B cell (primary cell): ENCODE data around the gene HMGB4. TPM values are rescaled to one million over a fixed set of nuclear protein-coding genes. Genes with fewer than 3 reads are reported as not detected.

ENCODE experiments used
- ATAC-seq: fragments of 200-7000 bp; cut with Tn5 transposase; one replicate; pipeline ENCODE4 v1.10.0; 2021; ENCODE audit warnings: low read depth, mild to moderate bottlenecking, moderate number of reproducible peaks, moderate library complexity
- CTCF ChIA-PET: fragments of 350-600 bp; sonication (Branson Sonifier 250); formaldehyde crosslinking; loops from one replicate; lab custom pipeline; 2021; ENCODE audit warnings: antibody characterized with exemption, inconsistent platforms; lab: Charles Lee
- POLR2A ChIA-PET: fragments of 350-600 bp; sonication (Branson Sonifier 250); formaldehyde crosslinking; loops from one replicate; lab custom pipeline; 2021; ENCODE audit warnings: antibody characterized with exemption; lab: Charles Lee
- DNase-seq: peaks from one replicate; pipeline ENCODE4 v3.0.0; 2013
- H2AFZ ChIP-seq: 2 replicates; pipeline ENCODE4 v1.6.1; 2012; ENCODE audit warnings: mild to moderate bottlenecking, low read depth, low read length; ENCODE audit not compliant: insufficient read depth, poor library complexity, severe bottlenecking
- H3K27ac ChIP-seq, 2 donors: 1 replicate in 1 of 2; 2 replicates in 1 of 2; pipeline ENCODE4 v1.5.1; 2012 to 2013; ENCODE audit warnings: low read length in 2 of 2, mild to moderate bottlenecking in 2 of 2, moderate library complexity in 1 of 2
- H3K27me3 ChIP-seq, 4 experiments: fragments of 200-600 bp in 1 of 4; sonication (generic) in 1 of 4; replicated peaks in 1 of 4; 1 replicate in 2 of 4; 2 replicates in 2 of 4; pipeline versions ENCODE4 v1.6.1 to v1.7.0; 2013 to 2016; ENCODE audit warnings: low read length in 3 of 4, mild to moderate bottlenecking in 2 of 4, mixed read lengths in 1 of 4, moderate library complexity in 1 of 4; ENCODE audit not compliant: insufficient read depth in 4 of 4, control insufficient read depth in 3 of 4; ENCODE audit errors: control extremely low read depth in 1 of 4
- H3K36me3 ChIP-seq, 2 experiments: replicated peaks in 1 of 2; 1 replicate in 1 of 2; 2 replicates in 1 of 2; pipeline versions ENCODE4 v1.6.1 to v1.7.1; 2013; ENCODE audit warnings: low read length in 1 of 2; ENCODE audit not compliant: insufficient read depth in 2 of 2, control insufficient read depth in 1 of 2; ENCODE audit errors: control extremely low read depth in 1 of 2, extremely low read depth in 1 of 2
- H3K4me1 ChIP-seq, 2 donors: fragments of 200-600 bp in 1 of 2; sonication (generic) in 1 of 2; 1 replicate in 1 of 2; 2 replicates in 1 of 2; pipeline versions ENCODE4 v1.5.1 to v1.6.1; 2013 to 2017; ENCODE audit warnings: low read length in 2 of 2; ENCODE audit not compliant: control insufficient read depth in 2 of 2, insufficient read depth in 2 of 2
- H3K4me2 ChIP-seq: replicated peaks from 2 replicates; pipeline ENCODE3; 2012; ENCODE audit warnings: mild to moderate bottlenecking, low read depth, low read length; ENCODE audit not compliant: poor library complexity, severe bottlenecking
- H3K4me3 ChIP-seq, 5 experiments: fragments of 200-600 bp in 1 of 5; sonication (generic) in 1 of 5; 1 replicate in 3 of 5; 2 replicates in 2 of 5; pipeline versions ENCODE4 v1.5.1 to v1.7.0; 2011 to 2016; ENCODE audit warnings: low read length in 4 of 5, mild to moderate bottlenecking in 4 of 5, low read depth in 2 of 5, control low read depth in 1 of 5, moderate library complexity in 1 of 5; ENCODE audit not compliant: insufficient read depth in 1 of 5; ENCODE audit errors: control extremely low read depth in 1 of 5, extremely low read depth in 1 of 5
- H3K79me2 ChIP-seq: fragments of 200-600 bp; sonication (generic); one replicate; pipeline ENCODE4 v1.6.0; 2016; ENCODE audit warnings: low read length; ENCODE audit not compliant: control insufficient read depth, insufficient read depth
- H3K9ac ChIP-seq: fragments of 200-600 bp; sonication (generic); 2 replicates; pipeline ENCODE4 v1.6.1; 2017; ENCODE audit warnings: mild to moderate bottlenecking, low read length, moderate library complexity
- H3K9me3 ChIP-seq, 3 donors: one replicate each; pipeline versions ENCODE4 v1.6.1 to v1.7.1; 2013; ENCODE audit warnings: low read length in 2 of 3; ENCODE audit not compliant: control insufficient read depth in 2 of 3, insufficient read depth in 1 of 3; ENCODE audit errors: control extremely low read depth in 1 of 3
- H4K20me1 ChIP-seq: 2 replicates; pipeline ENCODE4 v1.6.0; 2012; ENCODE audit warnings: mild to moderate bottlenecking, low read length; ENCODE audit not compliant: insufficient read depth, control insufficient read depth, poor library complexity, severe bottlenecking
- H3K27ac Mint-ChIP-seq: one replicate; pipeline ENCODE4 v1.8.0; 2021; ENCODE audit warnings: mixed read lengths
- H3K27me3 Mint-ChIP-seq: one replicate; pipeline ENCODE4 v1.8.0; 2021; ENCODE audit warnings: mixed read lengths
- H3K4me1 Mint-ChIP-seq: one replicate; pipeline ENCODE4 v1.8.0; 2021; ENCODE audit warnings: mixed read lengths
- H3K4me3 Mint-ChIP-seq: one replicate; pipeline ENCODE4 v1.8.0; 2021; ENCODE audit warnings: mixed read lengths
- H3K9me3 Mint-ChIP-seq: one replicate; pipeline ENCODE4 v1.8.0; 2022; ENCODE audit warnings: mixed read lengths; ENCODE audit not compliant: insufficient read depth
- EZH2 ChIP-seq: IDR thresholded peaks from 2 replicates; pipeline ENCODE4 v1.6.1; 2012; ENCODE audit warnings: borderline replicate concordance, low read depth, mild to moderate bottlenecking, moderate library complexity, low read length; ENCODE audit not compliant: insufficient read depth, poor library complexity, severe bottlenecking
- WGBS: methylation state at CpG from one replicate; pipeline ENCODE4 v1.1.5; 2013; ENCODE audit warnings: missing lambda C conversion rate; ENCODE audit not compliant: insufficient coverage; 5-methylcytosine and 5-hydroxymethylcytosine counted together
- intact Hi-C: fragments of 100-400 bp; cut with micrococcal nuclease; formaldehyde crosslinking; loops from one replicate; pipeline ENCODE4 v1.10.0; 2022
- polyA plus RNA-seq: library from polyadenylated mRNA; depleted of rRNA; stranded (reverse); fragments of >200 nt; gene quantifications from 2 replicates; pipeline ENCODE4 v1.2.3, GENCODE V29; 2012
- total RNA-seq, 2 donors: library from RNA; stranded (reverse); fragments of 120-200 nt in 1 of 2; gene quantifications; 1 replicate in 1 of 2; 2 replicates in 1 of 2; pipeline versions ENCODE4 v1.2.3 to v1.2.4, GENCODE V29; 2013 to 2022
- TF ChIP-seq, protein P1 (sequence below): fragments of 200-600 bp; IDR thresholded peaks from one replicate; pipeline ENCODE4 v1.8.0; 2022; ENCODE audit warnings: antibody characterized with exemption, mild to moderate bottlenecking

Gene HMGB4
- total and polyA plus RNA-seq, 2 donors (not counting 1 experiment from before 2014, with no cell fraction given) = not detected

GRCh38 chr1:33844166-33844565 is 19.7 kb upstream of the HMGB4 start:
- POLR2A ChIA-PET = no interaction called here
- H3K9me3 Mint-ChIP-seq = no peaks in the 10 kb centered on the region
- intact Hi-C loops = no loop called here
- CTCF ChIA-PET = no interaction called here
- Histone ChIP-seq H2AFZ (no peak overlapping the region), H3K4me1 (no peaks in the 10 kb centered on the region), H3K27me3 (peaks cover 0 to 3% (median 0%) of the 10 kb centered on the region in 4 experiments), H3K4me2 (no peak overlapping the region), H3K27ac (no peak overlapping the region), H3K9ac (no peak overlapping the region), H3K9me3 (peaks cover 0 to 5% (median 0%) of the 10 kb centered on the region in 3 donors), H3K36me3 (no peaks in the 10 kb centered on the region), H4K20me1 (no peaks in the 10 kb centered on the region), H3K79me2 (no peaks in the 10 kb centered on the region), H3K4me3 (no peak overlapping the region)
- TF ChIP-seq, protein P1, sequence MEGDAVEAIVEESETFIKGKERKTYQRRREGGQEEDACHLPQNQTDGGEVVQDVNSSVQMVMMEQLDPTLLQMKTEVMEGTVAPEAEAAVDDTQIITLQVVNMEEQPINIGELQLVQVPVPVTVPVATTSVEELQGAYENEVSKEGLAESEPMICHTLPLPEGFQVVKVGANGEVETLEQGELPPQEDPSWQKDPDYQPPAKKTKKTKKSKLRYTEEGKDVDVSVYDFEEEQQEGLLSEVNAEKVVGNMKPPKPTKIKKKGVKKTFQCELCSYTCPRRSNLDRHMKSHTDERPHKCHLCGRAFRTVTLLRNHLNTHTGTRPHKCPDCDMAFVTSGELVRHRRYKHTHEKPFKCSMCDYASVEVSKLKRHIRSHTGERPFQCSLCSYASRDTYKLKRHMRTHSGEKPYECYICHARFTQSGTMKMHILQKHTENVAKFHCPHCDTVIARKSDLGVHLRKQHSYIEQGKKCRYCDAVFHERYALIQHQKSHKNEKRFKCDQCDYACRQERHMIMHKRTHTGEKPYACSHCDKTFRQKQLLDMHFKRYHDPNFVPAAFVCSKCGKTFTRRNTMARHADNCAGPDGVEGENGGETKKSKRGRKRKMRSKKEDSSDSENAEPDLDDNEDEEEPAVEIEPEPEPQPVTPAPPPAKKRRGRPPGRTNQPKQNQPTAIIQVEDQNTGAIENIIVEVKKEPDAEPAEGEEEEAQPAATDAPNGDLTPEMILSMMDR = no peak
- no peak for TF ChIP-seq EZH2
- H3K4me1 Mint-ChIP-seq = no peaks in the 10 kb centered on the region
- WGBS = 83% methylated on average over 4 of the region's 5 CpGs
- no peak for ATAC-seq
- no peak overlapping the region for H3K4me3 Mint-ChIP-seq
- no peak for DNase-seq
- H3K27ac Mint-ChIP-seq = no peak overlapping the region
- H3K27me3 Mint-ChIP-seq = no peaks in the 10 kb centered on the region

DNA sequence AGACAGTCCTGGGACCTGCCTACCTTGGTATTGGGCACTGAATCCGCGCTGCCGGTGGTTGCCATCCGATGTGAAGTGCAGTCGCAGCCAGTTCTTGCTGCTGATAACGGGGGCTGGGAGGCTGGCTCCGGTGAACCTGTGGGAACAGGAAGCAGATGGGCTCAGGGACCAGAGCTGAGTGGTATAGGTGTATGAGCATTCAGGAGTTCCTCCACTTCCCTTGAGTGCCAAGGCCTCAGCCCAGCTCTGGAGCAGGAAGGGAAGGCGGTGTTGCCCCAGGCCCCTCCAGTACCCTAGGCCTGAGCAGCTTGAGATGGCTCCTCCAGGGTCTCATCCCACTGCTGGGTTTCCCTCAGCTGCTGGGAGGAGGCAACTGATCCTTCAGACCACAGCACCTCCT is 17.0 kb upstream of the HMGB4 start:
- Histone ChIP-seq H3K4me2 (no peak overlapping the region), H3K9me3 (peaks cover 0 to 5% (median 0%) of the 10 kb centered on the region in 3 donors), H3K27ac (no peak overlapping the region), H4K20me1 (no peaks in the 10 kb centered on the region), H3K4me3 (no peak overlapping the region), H3K4me1 (no peaks in the 10 kb centered on the region), H3K36me3 (no peaks in the 10 kb centered on the region), H3K9ac (no peak overlapping the region), H3K79me2 (no peaks in the 10 kb centered on the region), H2AFZ (no peak overlapping the region), H3K27me3 (peaks cover 0 to 4% (median 0%) of the 10 kb centered on the region in 4 experiments)
- Mint-ChIP-seq H3K27ac (no peak overlapping the region), H3K9me3 (no peaks in the 10 kb centered on the region), H3K4me3 (no peak overlapping the region), H3K4me1 (no peaks in the 10 kb centered on the region), H3K27me3 (peaks cover under 1% of the 10 kb centered on the region)
- intact Hi-C loops = no loop called here
- TF ChIP-seq EZH2 = no peak
- TF ChIP-seq, protein P1 = no peak
- CTCF ChIA-PET = no interaction called here
- ATAC-seq = no peak
- WGBS = 97% methylated on average over 8 of the region's 8 CpGs
- DNase-seq = no peak
- POLR2A ChIA-PET = no interaction called here
